Muscle of leg (tissue), 11 donors: ENCODE results near the gene FBXL16. TPM values are rescaled to one million over a fixed set of nuclear protein-coding genes. Genes with fewer than 3 reads are reported as not detected.

ENCODE experiments used
- DNase-seq: peaks from one replicate; pipeline ENCODE4 v3.0.0; 2013
- H3K27ac ChIP-seq: one replicate; pipeline ENCODE4 v1.5.1; 2013; ENCODE audit warnings: mild to moderate bottlenecking, low read length, control low read depth
- H3K27me3 ChIP-seq: one replicate; pipeline ENCODE4 v1.6.1; 2013; ENCODE audit warnings: low read length; ENCODE audit not compliant: control insufficient read depth, insufficient read depth
- H3K36me3 ChIP-seq: one replicate; pipeline ENCODE4 v1.6.1; 2013; ENCODE audit warnings: low read length; ENCODE audit not compliant: control insufficient read depth, insufficient read depth
- H3K4me1 ChIP-seq: one replicate; pipeline ENCODE4 v1.6.1; 2013; ENCODE audit warnings: low read length; ENCODE audit not compliant: control insufficient read depth, insufficient read depth
- H3K4me3 ChIP-seq: one replicate; pipeline ENCODE4 v1.5.1; 2013; ENCODE audit warnings: low read length, control low read depth
- H3K9me3 ChIP-seq: replicated peaks from 2 replicates; pipeline ENCODE4 v1.6.1; 2013; ENCODE audit warnings: low read depth, low read length; ENCODE audit not compliant: control insufficient read depth
- WGBS: methylation state at CpG from one replicate; pipeline ENCODE4 v1.1.5; 2013; ENCODE audit warnings: missing lambda C conversion rate; ENCODE audit not compliant: insufficient coverage; 5-methylcytosine and 5-hydroxymethylcytosine counted together
- polyA plus RNA-seq, 8 donors: library from polyadenylated mRNA; unstranded; fragments of 120-200 nt; gene quantifications; one replicate each; pipeline versions ENCODE4 v1.2.1 to v1.2.3, GENCODE V29; 2013; ENCODE audit warnings: inconsistent platforms in 1 of 8, low replicate concordance in 1 of 8; ENCODE audit not compliant: insufficient read length in 8 of 8, insufficient read depth in 1 of 8
- total RNA-seq: library from RNA; stranded (reverse); fragments of 120-200 nt; gene quantifications from one replicate; pipeline ENCODE4 v1.2.4, GENCODE V29; 2013

The FBXL16 gene
- total and polyA plus RNA-seq, 9 donors = 0.18 to 0.87 (median 0.42) TPM; not detected in 1

DNA sequence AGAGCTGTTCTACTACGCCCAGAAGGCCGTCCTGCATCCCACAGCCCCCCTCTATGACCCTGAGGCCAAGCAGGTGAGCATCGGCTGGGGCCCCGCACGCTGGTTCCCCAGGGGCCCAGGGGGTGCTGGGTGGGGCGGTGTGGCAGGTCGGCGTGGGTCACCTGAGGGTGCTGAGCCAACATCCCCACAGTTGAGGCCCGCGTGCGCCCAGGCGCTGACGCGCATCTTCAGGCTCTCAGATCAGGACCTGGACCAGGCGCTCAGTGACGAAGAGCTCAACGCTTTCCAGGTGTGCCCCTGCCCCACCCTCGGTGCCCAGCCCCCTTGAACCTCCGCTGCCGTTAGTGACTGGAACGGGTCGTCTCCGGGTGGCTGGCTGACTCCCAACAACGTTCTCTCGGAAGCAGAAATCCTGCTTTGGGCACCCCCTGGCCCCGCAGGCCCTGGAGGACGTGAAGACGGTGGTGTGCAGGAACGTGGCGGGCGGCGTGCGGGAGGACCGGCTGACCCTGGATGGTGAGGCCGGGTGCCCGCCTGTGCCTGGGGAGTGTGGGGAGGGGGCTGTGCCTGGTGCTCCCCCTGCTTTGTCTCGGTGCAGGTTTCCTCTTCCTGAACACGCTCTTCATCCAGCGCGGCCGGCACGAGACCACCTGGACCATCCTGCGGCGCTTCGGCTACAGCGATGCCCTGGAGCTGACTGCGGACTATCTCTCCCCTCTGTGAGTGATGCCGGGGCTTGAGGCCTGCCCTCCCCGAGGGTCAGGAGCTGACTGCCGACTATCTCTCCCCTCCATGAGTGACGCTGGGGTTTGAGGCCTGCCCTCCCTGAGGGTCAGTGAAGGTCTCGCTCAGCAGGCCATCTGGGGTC, 34.9 kb downstream of the FBXL16 start:
- Histone ChIP-seq H3K27me3 (peaks cover 8% of the 10 kb centered on the region), H3K36me3 (peaks cover 53% of the 10 kb centered on the region), H3K27ac (no peak overlapping the region), H3K4me3 (no peak overlapping the region), H3K9me3 (no peaks in the 10 kb centered on the region), H3K4me1 (peaks cover 30% of the 10 kb centered on the region)
- DNase-seq = no peak
- WGBS = 90% methylated on average over 46 of the region's 52 CpGs

DNA sequence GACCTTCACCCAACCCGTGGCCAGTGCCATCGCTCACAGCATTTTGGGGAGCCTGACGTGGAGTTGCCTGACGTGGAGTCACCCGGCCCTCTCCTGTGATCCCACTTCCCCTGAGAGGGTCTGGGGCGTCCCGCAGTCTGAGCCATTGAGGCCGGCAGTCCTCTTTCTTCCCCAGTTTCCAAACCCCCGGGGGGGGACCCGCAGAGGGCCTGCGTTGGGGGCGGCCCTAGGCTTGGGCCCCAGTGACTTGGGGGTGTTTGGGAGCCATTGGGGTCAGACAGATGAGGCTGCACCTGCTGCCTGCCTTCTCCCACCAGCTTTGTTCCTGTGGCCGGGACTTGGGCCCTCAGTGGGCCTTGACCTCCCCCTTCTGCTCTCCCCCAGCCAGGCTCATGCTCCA, 35.9 kb downstream of the FBXL16 start:
- Histone ChIP-seq H3K27me3 (peaks cover under 1% of the 10 kb centered on the region), H3K9me3 (no peaks in the 10 kb centered on the region), H3K4me1 (peaks cover 21% of the 10 kb centered on the region), H3K4me3 (no peak overlapping the region), H3K36me3 (peaks cover 53% of the 10 kb centered on the region), H3K27ac (no peak overlapping the region)
- no peak for DNase-seq
- 91% methylated on average over 13 of the region's 13 CpGs for WGBS

DNA sequence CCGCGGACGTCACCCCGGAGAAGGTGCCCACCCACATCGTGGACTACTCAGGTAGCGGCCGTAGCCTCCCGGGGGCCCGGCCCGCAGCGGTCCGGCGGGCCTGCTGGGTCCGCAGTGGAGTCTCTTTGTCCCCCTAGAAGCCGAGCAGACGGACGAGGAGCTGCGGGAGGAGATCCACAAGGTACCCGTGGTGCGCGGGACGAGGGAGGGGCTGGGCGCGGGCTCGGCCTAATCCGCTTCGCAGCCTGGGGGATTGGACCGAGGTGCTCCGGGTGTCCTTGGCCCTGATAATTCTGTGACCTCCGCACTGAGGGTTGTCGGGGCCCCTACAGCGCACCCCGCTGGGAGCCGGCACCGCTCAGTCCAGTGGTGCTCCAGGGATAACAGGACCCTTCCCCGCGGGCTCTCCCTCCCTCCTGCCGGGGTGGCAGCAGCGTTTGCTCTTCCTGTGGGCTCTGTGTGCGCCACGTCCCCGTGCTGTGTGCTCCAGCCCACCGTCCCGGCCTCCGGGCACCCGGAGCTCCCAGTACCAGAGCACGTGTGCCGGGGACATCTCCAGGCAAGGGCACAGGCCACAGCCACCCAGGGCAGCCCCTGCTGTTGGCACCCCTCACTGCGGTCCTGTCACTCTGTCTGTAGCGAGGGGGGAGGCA, 37.0 kb downstream of the FBXL16 start:
- Histone ChIP-seq H3K27me3 (no peaks in the 10 kb centered on the region), H3K4me3 (peak overlapping the region; percentile 82), H3K36me3 (peaks cover 45% of the 10 kb centered on the region), H3K4me1 (peaks cover 19% of the 10 kb centered on the region), H3K27ac (peak overlapping the region; percentile 51), H3K9me3 (no peaks in the 10 kb centered on the region)
- 9% methylated on average over 50 of the region's 50 CpGs for WGBS
- DNase-seq = no peak

GRCh38 chr16:667780-668518, 37.7 kb downstream of the FBXL16 start, which contains the start of gene RHOT2:
RHOT2 (plus strand) TSS chr16:668132; CDS start chr16:668200, 68 bp downstream.
- under 1% methylated on average over 78 of the region's 78 CpGs for WGBS
- peaks cover 19% of the 10 kb centered on the region for H3K4me1 ChIP-seq
- peak within 1 kb of the TSS; percentile 51 for H3K27ac ChIP-seq
- peaks cover 38% of the 10 kb centered on the region for H3K36me3 ChIP-seq
- peak within 1 kb of the TSS; percentile 82 for H3K4me3 ChIP-seq
- DNase-seq = peak; percentile 96
- no peaks in the 10 kb centered on the region for H3K9me3 ChIP-seq
- H3K27me3 ChIP-seq = no peaks in the 10 kb centered on the region

- DNase-seq = no peak
- no peaks in the 10 kb centered on the region for H3K9me3 ChIP-seq
- no peak overlapping the region for H3K27ac ChIP-seq
- WGBS = 82% methylated on average over 19 of the region's 22 CpGs
- no peaks in the 10 kb centered on the region for H3K27me3 ChIP-seq
- H3K4me1 ChIP-seq = peaks cover 19% of the 10 kb centered on the region
- H3K4me3 ChIP-seq = no peak overlapping the region
- H3K36me3 ChIP-seq = peaks cover 31% of the 10 kb centered on the region
Measured at GRCh38 chr16:667113-667779, 38.4 kb downstream of the FBXL16 start.

DNA sequence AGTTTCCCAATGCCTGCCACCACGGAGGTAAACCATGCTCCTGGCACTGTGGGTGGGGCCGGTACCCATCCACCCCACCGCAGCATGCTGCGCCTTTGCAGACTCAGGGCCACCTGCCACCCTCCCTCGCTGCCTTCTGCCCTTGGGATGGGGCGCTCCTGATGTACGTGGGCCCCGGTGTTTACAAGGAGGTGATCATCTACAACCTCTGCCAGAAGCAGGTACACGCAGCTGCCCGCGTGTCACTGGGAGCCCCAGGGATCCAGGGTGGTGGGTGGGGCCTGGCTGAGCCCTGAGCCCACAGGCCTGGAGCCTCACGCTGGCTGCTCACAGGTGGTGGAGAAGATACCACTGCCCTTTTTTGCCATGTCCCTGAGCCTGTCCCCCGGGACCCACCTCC, 39.0 kb downstream of the FBXL16 start:
- no peak for DNase-seq
- H3K4me3 ChIP-seq = no peak overlapping the region
- peaks cover 19% of the 10 kb centered on the region for H3K4me1 ChIP-seq
- 89% methylated on average over 10 of the region's 13 CpGs for WGBS
- peaks cover 25% of the 10 kb centered on the region for H3K36me3 ChIP-seq
- H3K27ac ChIP-seq = no peak overlapping the region
- no peaks in the 10 kb centered on the region for H3K27me3 ChIP-seq
- no peaks in the 10 kb centered on the region for H3K9me3 ChIP-seq

GRCh38 chr16:662597-662996, 43.0 kb downstream of the FBXL16 start:
- DNase-seq = no peak
- 95% methylated on average over 21 of the region's 21 CpGs for WGBS
- Histone ChIP-seq H3K4me3 (no peak overlapping the region), H3K27ac (no peak overlapping the region), H3K27me3 (no peaks in the 10 kb centered on the region), H3K4me1 (peaks cover 21% of the 10 kb centered on the region), H3K36me3 (peaks cover 19% of the 10 kb centered on the region), H3K9me3 (no peaks in the 10 kb centered on the region)

GRCh38 chr16:662095-662494, 43.5 kb downstream of the FBXL16 start:
- no peaks in the 10 kb centered on the region for H3K27me3 ChIP-seq
- H3K9me3 ChIP-seq = no peaks in the 10 kb centered on the region
- no peak overlapping the region for H3K27ac ChIP-seq
- no peak for DNase-seq
- 91% methylated on average over 19 of the region's 19 CpGs for WGBS
- H3K4me1 ChIP-seq = peaks cover 16% of the 10 kb centered on the region
- no peak overlapping the region for H3K4me3 ChIP-seq
- peaks cover 24% of the 10 kb centered on the region for H3K36me3 ChIP-seq

DNA sequence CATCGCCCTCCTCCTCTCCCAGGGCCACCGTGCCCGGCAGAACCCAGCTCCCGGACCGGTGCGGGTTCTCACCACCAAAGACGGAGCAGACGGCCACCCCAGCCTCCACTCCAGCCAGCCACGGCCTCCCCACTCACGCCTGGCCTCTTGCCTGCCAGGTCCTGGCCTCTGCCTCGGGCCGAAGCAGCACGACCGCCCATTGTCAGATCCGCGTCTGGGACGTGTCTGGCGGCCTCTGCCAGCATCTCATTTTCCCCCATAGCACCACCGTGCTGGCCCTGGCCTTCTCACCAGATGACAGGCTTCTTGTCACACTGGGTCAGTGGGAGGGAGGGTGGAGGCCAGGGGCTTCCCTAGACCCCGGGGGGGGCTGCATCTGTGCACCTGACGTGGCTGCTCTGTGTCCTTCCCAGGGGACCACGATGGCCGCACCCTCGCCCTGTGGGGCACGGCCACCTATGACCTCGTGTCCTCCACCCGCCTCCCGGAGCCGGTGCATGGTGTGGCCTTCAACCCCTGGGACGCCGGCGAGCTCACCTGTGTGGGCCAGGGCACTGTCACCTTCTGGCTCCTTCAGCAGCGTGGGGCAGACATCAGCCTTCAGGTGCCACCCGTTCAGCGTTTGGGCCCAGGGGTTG, 44.3 kb downstream of the FBXL16 start:
- no peak for DNase-seq
- Histone ChIP-seq H3K9me3 (no peaks in the 10 kb centered on the region), H3K27me3 (no peaks in the 10 kb centered on the region), H3K36me3 (peaks cover 32% of the 10 kb centered on the region), H3K27ac (peak overlapping the region; percentile 24), H3K4me3 (no peak overlapping the region), H3K4me1 (peaks cover 16% of the 10 kb centered on the region)
- WGBS = 69% methylated on average over 26 of the region's 35 CpGs
